ENCODE data around the gene GIT1. TPM values are rescaled to one million over a fixed set of nuclear protein-coding genes. Genes with fewer than 3 reads are reported as not detected.
A peak's percentile ranks its signal among the peaks of the same experiment; 100 is the strongest.

The GIT1 gene
- total and polyA plus RNA-seq, 9 of the 15 experiments (the other 6 are each of a cell fraction or from before 2014, with no cell fraction given): 0.35 to 35.3 (median 17.1) TPM

GRCh38 chr17:29582772-29583171 lies 6.7 kb downstream of the GIT1 start (continued):
- TF ChIP-seq STAT6 (CRISPR knock-in tag; IDR thresholded peaks at IDR 0.05): no peak
- TF ChIP-seq TCF7 (IDR thresholded peaks at IDR 0.05; ENCODE audit: borderline replicate concordance): no peak
- no peak for TF ChIP-seq HMG20B (CRISPR knock-in tag; IDR thresholded peaks at IDR 0.05)

- Histone ChIP-seq H3K36me3 (ENCODE audit: control insufficient read depth, insufficient read depth, low read length) (peaks cover 34% of the 10 kb centered on the region; the same call in 1 of the 3 replicates), H3K79me2 (ENCODE audit: control insufficient read depth, insufficient read depth, low read length) (peaks cover 9% of the 10 kb centered on the region; the same call in 2 of the 3 replicates), H3K4me2 (ENCODE audit: insufficient read depth, low read length) (no peak overlapping the region), H3K9me1 (ENCODE audit: control insufficient read depth, insufficient read depth, low read length) (peaks cover 2% of the 10 kb centered on the region), H2AFZ (ENCODE audit: low read depth, low read length) (no peak overlapping the region), H3K27me3 (ENCODE audit: control insufficient read depth in 2 of 2, insufficient read depth in 2 of 2, low read length in 2 of 2) (no peaks in the 10 kb centered on the region), H4K20me1 (replicated peaks; ENCODE audit: control insufficient read depth, insufficient read depth, low read length) (no peaks in the 10 kb centered on the region; the same call in 1 of the 2 replicates), H3K9me3 (replicated peaks; ENCODE audit: control insufficient read depth, insufficient read depth, low read depth, low read length) (no peaks in the 10 kb centered on the region), H3K27ac (ENCODE audit: extremely low read depth, low read depth, low read length) (no peak overlapping the region), H3K4me1 (replicated peaks in 1 of 2; ENCODE audit: control insufficient read depth in 2 of 2, insufficient read depth in 2 of 2, low read length in 2 of 2) (peaks cover 6 to 45% of the 10 kb centered on the region in 2 experiments; a peak in 4 of 5 replicates), H3K9ac (ENCODE audit: insufficient read depth in 1 of 2, low read depth in 2 of 2, low read length in 2 of 2) (no peak overlapping the region), H3K4me3 (no peak overlapping the region)
- WGBS (ENCODE audit: insufficient coverage, low coverage, missing lambda C conversion rate): 71% methylated on average over 8 of the region's 10 CpGs
- intact Hi-C loops (cut with micrococcal nuclease): no loop called here
- BruUV-seq (replicated peaks): no TSS peak
- DNase-seq (ENCODE audit: extremely low read depth in 1 of 4, low spot score in 3 of 4) (no peak), ATAC-seq (no peak), FAIRE-seq (no peak)
- POLR2A ChIA-PET: interaction anchor here (0.6 to 1.0 kb wide), 3 partner anchors 10 to 549 kb away, joined by 3 to 4 read pairs (median 3); no protein-coding TSS in a partner anchor
- in situ Hi-C loops (cut with MboI): no loop called here
- CTCF ChIA-PET (ENCODE audit: low intra/inter-chr PET ratio): no interaction called here
- no peak for TF ChIP-seq ZNF79 (CRISPR knock-in tag; IDR thresholded peaks at IDR 0.05; ENCODE audit: low read depth)
- no peak for TF ChIP-seq ZBTB34 (CRISPR knock-in tag; IDR thresholded peaks at IDR 0.05)
- TF ChIP-seq USF1 (CRISPR knock-in tag; IDR thresholded peaks at IDR 0.05): no peak
- no peak for TF ChIP-seq MCM5 (IDR thresholded peaks at IDR 0.05; ENCODE audit: low read depth)
- no peak for TF ChIP-seq NR4A1 (CRISPR knock-in tag; IDR thresholded peaks at IDR 0.05)
- no peak for TF ChIP-seq NR4A1 (tag; IDR thresholded peaks at IDR 0.05)
- no peak for TF ChIP-seq ZEB2 (IDR thresholded peaks at IDR 0.05)
- no peak for TF ChIP-seq PHF20 (IDR thresholded peaks at IDR 0.05; ENCODE audit: partially characterized antibody)
- TF ChIP-seq ARID3A (IDR thresholded peaks at IDR 0.05; ENCODE audit: borderline replicate concordance, low read depth, low read length): no peak
- no peak for TF ChIP-seq ZNF134 (CRISPR knock-in tag; conservative IDR thresholded peaks at IDR 0.05)
- peak; percentile 86 for TF ChIP-seq BCOR (IDR thresholded peaks at IDR 0.05)
- TF ChIP-seq USF2 (CRISPR knock-in tag; IDR thresholded peaks at IDR 0.05): no peak
These were observed 7.1 kb downstream of the GIT1 start for GRCh38 chr17:29582254-29582765.

All from K562 (cell line).